Measurements from ENCODE around the gene TAF1B. TPM values are rescaled to one million over a fixed set of nuclear protein-coding genes. Genes with fewer than 3 reads are reported as not detected.

The TAF1B gene
- total and polyA plus RNA-seq, 10 of the 15 experiments (the other 5 are each of a cell fraction or from before 2014, with no cell fraction given) = 8.1 to 18.3 (median 12.4) TPM

- H3K9me3 ChIP-seq (replicated peaks; ENCODE audit: control insufficient read depth, insufficient read depth, low read length) = no peaks in the 10 kb centered on the region
- ChIA-PET SMC1A (ENCODE audit: uncharacterized antibody, unreplicated experiment) (interaction anchor here (0.7 to 5.3 kb wide), 6 partner anchors 7 to 153 kb away, joined by 3 to 24 read pairs (median 4); no protein-coding TSS in a partner anchor), POLR2A (interaction anchor here (0.6 kb wide), 1 partner anchor 570 kb away, joined by 3 read pairs; no protein-coding TSS in a partner anchor), CTCF (interaction anchor here (0.9 to 4.2 kb wide), 6 partner anchors 15 to 155 kb away, joined by 3 to 49 read pairs (median 4); no protein-coding TSS in a partner anchor), RAD21 (ENCODE audit: unreplicated experiment) (interaction anchor here (1.0 kb wide), 1 partner anchor 113 kb away, joined by 3 read pairs; no protein-coding TSS in a partner anchor)
- no TSS peak for BruUV-seq (replicated peaks)
- in situ Hi-C loops (cut with MboI) = no loop called here
- no peak overlapping the region for H3K4me2 ChIP-seq (ENCODE audit: control insufficient read depth, insufficient read depth)
- H3K79me2 ChIP-seq (ENCODE audit: control insufficient read depth, insufficient read depth, low read length) = no peaks in the 10 kb centered on the region
- H2AFZ ChIP-seq (ENCODE audit: control insufficient read depth, low read depth, low read length) = no peak overlapping the region
- no peaks in the 10 kb centered on the region for H3K36me3 ChIP-seq (ENCODE audit: control insufficient read depth in 2 of 2, insufficient read depth in 2 of 2, low read length in 1 of 2)
- no peak overlapping the region for H3K9ac ChIP-seq (ENCODE audit: control insufficient read depth, insufficient read depth, low read length)
- intact Hi-C loops (cut with micrococcal nuclease; ENCODE audit: unreplicated experiment) = no loop called here
- FAIRE-seq (no peak), ATAC-seq (no peak), DNase-seq (ENCODE audit: low read depth, low spot score) (no peak)
- H3K4me1 ChIP-seq (ENCODE audit: control insufficient read depth, insufficient read depth, low read length) = peaks cover 19% of the 10 kb centered on the region
- H3K27me3 ChIP-seq (replicated peaks in 1 of 2; ENCODE audit: control insufficient read depth in 2 of 2, insufficient read depth in 2 of 2, low read length in 1 of 2) = no peaks in the 10 kb centered on the region
- 93% methylated on average over 10 of the region's 10 CpGs for WGBS (ENCODE audit: insufficient coverage, insufficient replicate concordance, low lambda C conversion rate, missing lambda C conversion rate)
- TF ChIP-seq MLLT1 (IDR thresholded peaks at IDR 0.05) (no peak), BCLAF1 (IDR thresholded peaks at IDR 0.05) (no peak), NFYA (IDR thresholded peaks at IDR 0.05; ENCODE audit: borderline replicate concordance, low read depth, low read length) (no peak), EP300 (IDR thresholded peaks at IDR 0.05; ENCODE audit: borderline replicate concordance in 1 of 2, control insufficient read depth in 1 of 2, low read depth in 2 of 2, low read length in 2 of 2) (no peak), MYB (IDR thresholded peaks at IDR 0.05; ENCODE audit: borderline replicate concordance, low read depth, low read length) (no peak), POLR2AphosphoS2 (IDR thresholded peaks at IDR 0.05; ENCODE audit: low read depth, low read length) (no peak)
- no peak overlapping the region for H3K4me3 ChIP-seq
- no peaks in the 10 kb centered on the region for H4K20me1 ChIP-seq (ENCODE audit: control insufficient read depth, insufficient read depth)
- no peak overlapping the region for H3K27ac ChIP-seq (ENCODE audit: control insufficient read depth, insufficient read depth)
Observed at GRCh38 chr2:9968553-9969497, 125.6 kb downstream of the TAF1B start.

Data from GM12878 (cell line).